Tibial nerve (tissue), 4 donors: Measurements from ENCODE around the gene CPLANE2.

ENCODE experiments used
- EP300 ChIP-seq, 2 donors: sonication (generic); formaldehyde crosslinking; IDR thresholded peaks; one replicate each; pipeline ENCODE4 v1.6.1; 2017; ENCODE audit warnings: antibody characterized with exemption in 2 of 2, mild to moderate bottlenecking in 1 of 2
- TF ChIP-seq, protein P1 (sequence below), 5 experiments: fragments of 200-600 bp in 3 of 5; fragments of 450-650 bp in 2 of 5; sonication (generic) in 3 of 5; IDR thresholded peaks; one replicate each; pipeline ENCODE4 v1.5.1; 2016 to 2019; ENCODE audit warnings: antibody characterized with exemption in 5 of 5, mild to moderate bottlenecking in 3 of 5, moderate library complexity in 2 of 5

DNA sequence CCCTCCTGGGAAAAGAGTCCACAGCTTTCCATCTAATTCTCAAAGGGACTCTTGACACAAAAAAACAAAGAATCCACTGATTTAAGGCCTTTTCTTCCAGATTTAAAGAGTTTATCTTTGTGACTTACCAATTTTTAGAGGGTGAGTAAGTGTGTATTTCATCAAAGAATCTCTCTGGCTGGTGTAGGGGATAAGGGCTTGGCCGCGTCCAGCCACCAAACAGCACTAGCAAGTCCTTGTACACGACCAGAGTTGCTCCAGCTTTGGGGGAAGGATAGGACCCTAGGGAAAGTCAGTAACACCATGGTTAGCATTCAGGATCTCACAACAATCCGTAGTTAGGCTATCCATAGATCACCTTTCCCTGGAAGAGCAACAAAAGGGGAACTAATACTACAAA, 19.5 kb upstream of the CPLANE2 start:
- no peak for TF ChIP-seq EP300 (IDR thresholded peaks at IDR 0.05)
- TF ChIP-seq, protein P1, sequence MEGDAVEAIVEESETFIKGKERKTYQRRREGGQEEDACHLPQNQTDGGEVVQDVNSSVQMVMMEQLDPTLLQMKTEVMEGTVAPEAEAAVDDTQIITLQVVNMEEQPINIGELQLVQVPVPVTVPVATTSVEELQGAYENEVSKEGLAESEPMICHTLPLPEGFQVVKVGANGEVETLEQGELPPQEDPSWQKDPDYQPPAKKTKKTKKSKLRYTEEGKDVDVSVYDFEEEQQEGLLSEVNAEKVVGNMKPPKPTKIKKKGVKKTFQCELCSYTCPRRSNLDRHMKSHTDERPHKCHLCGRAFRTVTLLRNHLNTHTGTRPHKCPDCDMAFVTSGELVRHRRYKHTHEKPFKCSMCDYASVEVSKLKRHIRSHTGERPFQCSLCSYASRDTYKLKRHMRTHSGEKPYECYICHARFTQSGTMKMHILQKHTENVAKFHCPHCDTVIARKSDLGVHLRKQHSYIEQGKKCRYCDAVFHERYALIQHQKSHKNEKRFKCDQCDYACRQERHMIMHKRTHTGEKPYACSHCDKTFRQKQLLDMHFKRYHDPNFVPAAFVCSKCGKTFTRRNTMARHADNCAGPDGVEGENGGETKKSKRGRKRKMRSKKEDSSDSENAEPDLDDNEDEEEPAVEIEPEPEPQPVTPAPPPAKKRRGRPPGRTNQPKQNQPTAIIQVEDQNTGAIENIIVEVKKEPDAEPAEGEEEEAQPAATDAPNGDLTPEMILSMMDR (IDR thresholded peaks at IDR 0.05): no peak
